ENCODE results near the gene FIG4. TPM values are rescaled to one million over a fixed set of nuclear protein-coding genes. Genes with fewer than 3 reads are reported as not detected.

FIG4 gene
- polyA plus RNA-seq, 2 of the 4 experiments (the other 2 are of a cell fraction) = 6.2 to 11.2 TPM

GRCh38 chr6:109804020-109804419, 112.9 kb downstream of the FIG4 start:
- H3K27ac ChIP-seq = no peak overlapping the region
- WGBS (ENCODE audit: missing lambda C conversion rate) = 58% methylated on average over 1 of the region's 1 CpG
- no peaks in the 10 kb centered on the region for H3K9me3 ChIP-seq
- ATAC-seq (no peak), DNase-seq (ENCODE audit: low read depth in 1 of 2, low spot score in 1 of 2) (no peak), FAIRE-seq (no peak)
- 0 out of 3 replicates have a peak, but pooled peaks cover 3% of the 10 kb centered on the region for H3K4me1 ChIP-seq
- H3K4me2 ChIP-seq = no peak overlapping the region
- H3K4me3 ChIP-seq = no peak overlapping the region
- POLR2A ChIA-PET = no interaction called here
- CTCF ChIA-PET = interaction anchor here (0.6 kb wide), 1 partner anchor 14 kb away, joined by 3 read pairs; no protein-coding TSS in a partner anchor
- TF ChIP-seq ATOH8 (CRISPR knock-in tag; IDR thresholded peaks at IDR 0.05; ENCODE audit: low read depth) (no peak), POLR2A (IDR thresholded peaks at IDR 0.05; ENCODE audit: low read length) (no peak), RNF2 (IDR thresholded peaks at IDR 0.05; ENCODE audit: borderline replicate concordance, low read depth) (no peak), FOSB (CRISPR knock-in tag; IDR thresholded peaks at IDR 0.05) (no peak), NFE2L2 (conservative IDR thresholded peaks at IDR 0.05; ENCODE audit: low read length) (no peak), CBX8 (IDR thresholded peaks at IDR 0.05) (no peak), MAZ (IDR thresholded peaks at IDR 0.05; ENCODE audit: borderline replicate concordance, low read depth, low read length) (no peak), EHF (CRISPR knock-in tag; IDR thresholded peaks at IDR 0.05) (no peak), HOXB13 (CRISPR knock-in tag; IDR thresholded peaks at IDR 0.05; ENCODE audit: low read depth) (no peak), HOXA7 (CRISPR knock-in tag; IDR thresholded peaks at IDR 0.05) (no peak), HEYL (CRISPR knock-in tag; IDR thresholded peaks at IDR 0.05) (no peak), NR3C1 (IDR thresholded peaks at IDR 0.05) (no peak), EHMT2 (IDR thresholded peaks at IDR 0.05; ENCODE audit: low read depth) (no peak), JUN (IDR thresholded peaks at IDR 0.05) (no peak)
- TF ChIP-seq, protein P1, sequence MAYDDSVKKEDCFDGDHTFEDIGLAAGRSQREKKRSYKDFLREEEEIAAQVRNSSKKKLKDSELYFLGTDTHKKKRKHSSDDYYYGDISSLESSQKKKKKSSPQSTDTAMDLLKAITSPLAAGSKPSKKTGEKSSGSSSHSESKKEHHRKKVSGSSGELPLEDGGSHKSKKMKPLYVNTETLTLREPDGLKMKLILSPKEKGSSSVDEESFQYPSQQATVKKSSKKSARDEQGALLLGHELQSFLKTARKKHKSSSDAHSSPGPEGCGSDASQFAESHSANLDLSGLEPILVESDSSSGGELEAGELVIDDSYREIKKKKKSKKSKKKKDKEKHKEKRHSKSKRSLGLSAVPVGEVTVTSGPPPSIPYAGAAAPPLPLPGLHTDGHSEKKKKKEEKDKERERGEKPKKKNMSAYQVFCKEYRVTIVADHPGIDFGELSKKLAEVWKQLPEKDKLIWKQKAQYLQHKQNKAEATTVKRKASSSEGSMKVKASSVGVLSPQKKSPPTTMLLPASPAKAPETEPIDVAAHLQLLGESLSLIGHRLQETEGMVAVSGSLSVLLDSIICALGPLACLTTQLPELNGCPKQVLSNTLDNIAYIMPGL (CRISPR knock-in tag; IDR thresholded peaks at IDR 0.05; ENCODE audit: borderline replicate concordance) = no peak
- TF ChIP-seq, protein P2, sequence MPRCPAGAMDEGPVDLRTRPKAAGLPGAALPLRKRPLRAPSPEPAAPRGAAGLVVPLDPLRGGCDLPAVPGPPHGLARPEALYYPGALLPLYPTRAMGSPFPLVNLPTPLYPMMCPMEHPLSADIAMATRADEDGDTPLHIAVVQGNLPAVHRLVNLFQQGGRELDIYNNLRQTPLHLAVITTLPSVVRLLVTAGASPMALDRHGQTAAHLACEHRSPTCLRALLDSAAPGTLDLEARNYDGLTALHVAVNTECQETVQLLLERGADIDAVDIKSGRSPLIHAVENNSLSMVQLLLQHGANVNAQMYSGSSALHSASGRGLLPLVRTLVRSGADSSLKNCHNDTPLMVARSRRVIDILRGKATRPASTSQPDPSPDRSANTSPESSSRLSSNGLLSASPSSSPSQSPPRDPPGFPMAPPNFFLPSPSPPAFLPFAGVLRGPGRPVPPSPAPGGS (IDR thresholded peaks at IDR 0.05) = no peak
- TF ChIP-seq, protein P3, sequence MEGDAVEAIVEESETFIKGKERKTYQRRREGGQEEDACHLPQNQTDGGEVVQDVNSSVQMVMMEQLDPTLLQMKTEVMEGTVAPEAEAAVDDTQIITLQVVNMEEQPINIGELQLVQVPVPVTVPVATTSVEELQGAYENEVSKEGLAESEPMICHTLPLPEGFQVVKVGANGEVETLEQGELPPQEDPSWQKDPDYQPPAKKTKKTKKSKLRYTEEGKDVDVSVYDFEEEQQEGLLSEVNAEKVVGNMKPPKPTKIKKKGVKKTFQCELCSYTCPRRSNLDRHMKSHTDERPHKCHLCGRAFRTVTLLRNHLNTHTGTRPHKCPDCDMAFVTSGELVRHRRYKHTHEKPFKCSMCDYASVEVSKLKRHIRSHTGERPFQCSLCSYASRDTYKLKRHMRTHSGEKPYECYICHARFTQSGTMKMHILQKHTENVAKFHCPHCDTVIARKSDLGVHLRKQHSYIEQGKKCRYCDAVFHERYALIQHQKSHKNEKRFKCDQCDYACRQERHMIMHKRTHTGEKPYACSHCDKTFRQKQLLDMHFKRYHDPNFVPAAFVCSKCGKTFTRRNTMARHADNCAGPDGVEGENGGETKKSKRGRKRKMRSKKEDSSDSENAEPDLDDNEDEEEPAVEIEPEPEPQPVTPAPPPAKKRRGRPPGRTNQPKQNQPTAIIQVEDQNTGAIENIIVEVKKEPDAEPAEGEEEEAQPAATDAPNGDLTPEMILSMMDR (IDR thresholded peaks at IDR 0.05) = no peak

GRCh38 chr6:109807881-109808280, 116.8 kb downstream of the FIG4 start:
- H3K4me3 ChIP-seq = no peak overlapping the region
- no peaks in the 10 kb centered on the region for H3K9me3 ChIP-seq
- ChIA-PET CTCF (no interaction called here), POLR2A (no interaction called here)
- no peak overlapping the region for H3K27ac ChIP-seq
- no peak for FAIRE-seq
- DNase-seq (ENCODE audit: low read depth in 1 of 2, low spot score in 1 of 2) = no peak
- H3K4me1 ChIP-seq = no peaks in the 10 kb centered on the region
- ATAC-seq = no peak
- H3K4me2 ChIP-seq = no peak overlapping the region
- TF ChIP-seq POLR2A (IDR thresholded peaks at IDR 0.05; ENCODE audit: low read length) (no peak), CBX8 (IDR thresholded peaks at IDR 0.05) (no peak), RCOR1 (IDR thresholded peaks at IDR 0.05; ENCODE audit: low read depth, low read length) (no peak), RFX5 (IDR thresholded peaks at IDR 0.05) (no peak), TFCP2L1 (CRISPR knock-in tag; IDR thresholded peaks at IDR 0.05) (no peak), CBX2 (IDR thresholded peaks at IDR 0.05; ENCODE audit: borderline replicate concordance, low read depth) (no peak), PBX3 (IDR thresholded peaks at IDR 0.05) (no peak), GATA3 (IDR thresholded peaks at IDR 0.05; ENCODE audit: borderline replicate concordance) (no peak), CHD2 (IDR thresholded peaks at IDR 0.05; ENCODE audit: low read length, partially characterized antibody) (no peak), NR3C1 (IDR thresholded peaks at IDR 0.05) (no peak), EP300 (IDR thresholded peaks at IDR 0.05) (no peak), ESRRA (IDR thresholded peaks at IDR 0.05; ENCODE audit: borderline replicate concordance, low read length) (no peak)
- TF ChIP-seq, protein P4, sequence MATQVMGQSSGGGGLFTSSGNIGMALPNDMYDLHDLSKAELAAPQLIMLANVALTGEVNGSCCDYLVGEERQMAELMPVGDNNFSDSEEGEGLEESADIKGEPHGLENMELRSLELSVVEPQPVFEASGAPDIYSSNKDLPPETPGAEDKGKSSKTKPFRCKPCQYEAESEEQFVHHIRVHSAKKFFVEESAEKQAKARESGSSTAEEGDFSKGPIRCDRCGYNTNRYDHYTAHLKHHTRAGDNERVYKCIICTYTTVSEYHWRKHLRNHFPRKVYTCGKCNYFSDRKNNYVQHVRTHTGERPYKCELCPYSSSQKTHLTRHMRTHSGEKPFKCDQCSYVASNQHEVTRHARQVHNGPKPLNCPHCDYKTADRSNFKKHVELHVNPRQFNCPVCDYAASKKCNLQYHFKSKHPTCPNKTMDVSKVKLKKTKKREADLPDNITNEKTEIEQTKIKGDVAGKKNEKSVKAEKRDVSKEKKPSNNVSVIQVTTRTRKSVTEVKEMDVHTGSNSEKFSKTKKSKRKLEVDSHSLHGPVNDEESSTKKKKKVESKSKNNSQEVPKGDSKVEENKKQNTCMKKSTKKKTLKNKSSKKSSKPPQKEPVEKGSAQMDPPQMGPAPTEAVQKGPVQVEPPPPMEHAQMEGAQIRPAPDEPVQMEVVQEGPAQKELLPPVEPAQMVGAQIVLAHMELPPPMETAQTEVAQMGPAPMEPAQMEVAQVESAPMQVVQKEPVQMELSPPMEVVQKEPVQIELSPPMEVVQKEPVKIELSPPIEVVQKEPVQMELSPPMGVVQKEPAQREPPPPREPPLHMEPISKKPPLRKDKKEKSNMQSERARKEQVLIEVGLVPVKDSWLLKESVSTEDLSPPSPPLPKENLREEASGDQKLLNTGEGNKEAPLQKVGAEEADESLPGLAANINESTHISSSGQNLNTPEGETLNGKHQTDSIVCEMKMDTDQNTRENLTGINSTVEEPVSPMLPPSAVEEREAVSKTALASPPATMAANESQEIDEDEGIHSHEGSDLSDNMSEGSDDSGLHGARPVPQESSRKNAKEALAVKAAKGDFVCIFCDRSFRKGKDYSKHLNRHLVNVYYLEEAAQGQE (IDR thresholded peaks at IDR 0.05) = no peak

All from A549 (cell line).